Transverse colon (tissue), 4 donors: ENCODE results near the gene PRUNE1. TPM values are rescaled to one million over a fixed set of nuclear protein-coding genes. Genes with fewer than 3 reads are reported as not detected.

ENCODE experiments used
- DNase-seq: peaks from one replicate; pipeline ENCODE4 v3.0.0-alpha.2; 2019
- H3K27ac ChIP-seq, 4 donors: fragments of 200-600 bp; sonication (generic); 2 replicates each; pipeline ENCODE4 v1.5.1; 2016 to 2018; ENCODE audit warnings: inconsistent platforms in 4 of 4
- H3K27me3 ChIP-seq: fragments of 200-600 bp; sonication (generic); 2 replicates; pipeline ENCODE4 v1.5.1; 2017; ENCODE audit warnings: inconsistent platforms
- H3K36me3 ChIP-seq, 4 donors: fragments of 200-600 bp; sonication (generic); 2 replicates each; pipeline ENCODE4 v1.5.1; 2017 to 2019; ENCODE audit warnings: inconsistent platforms in 4 of 4
- H3K4me1 ChIP-seq, 4 donors: fragments of 200-600 bp; sonication (generic); 2 replicates each; pipeline ENCODE4 v1.5.1; 2017 to 2020; ENCODE audit warnings: inconsistent platforms in 4 of 4
- H3K4me3 ChIP-seq, 4 donors: fragments of 200-600 bp; sonication (generic); 1 replicate in 1 of 4; 2 replicates in 3 of 4; pipeline versions ENCODE4 v1.5.1 to v1.6.1; 2017 to 2019; ENCODE audit warnings: inconsistent platforms in 4 of 4
- H3K9me3 ChIP-seq, 2 donors: fragments of 200-600 bp; sonication (generic); 2 replicates each; pipeline ENCODE4 v1.5.1; 2017 to 2019; ENCODE audit warnings: inconsistent platforms in 2 of 2
- CTCF ChIP-seq, 5 experiments: fragments of 200-600 bp in 3 of 5; fragments of 450-650 bp in 2 of 5; sonication (generic) in 3 of 5; IDR thresholded peaks; 1 replicate in 2 of 5; 2 replicates in 3 of 5; pipeline ENCODE4 v1.5.1; 2016 to 2017; ENCODE audit warnings: antibody characterized with exemption in 5 of 5, inconsistent platforms in 3 of 5, mild to moderate bottlenecking in 2 of 5, moderate library complexity in 1 of 5
- EP300 ChIP-seq: sonication (generic); formaldehyde crosslinking; IDR thresholded peaks from one replicate; pipeline ENCODE4 v1.6.1; 2017; ENCODE audit warnings: antibody characterized with exemption, low read depth
- POLR2A ChIP-seq: fragments of 450-650 bp; IDR thresholded peaks from one replicate; pipeline ENCODE4 v1.6.1; 2016; ENCODE audit warnings: antibody characterized with exemption, mild to moderate bottlenecking, moderate library complexity
- POLR2AphosphoS5 ChIP-seq, 3 donors: sonication (generic); formaldehyde crosslinking; IDR thresholded peaks; one replicate each; pipeline ENCODE4 v1.6.1; 2016; ENCODE audit warnings: antibody characterized with exemption in 3 of 3
- WGBS, 2 donors: methylation state at CpG; one replicate each; pipeline ENCODE4 v1.1.5; 2018; ENCODE audit warnings: low coverage in 1 of 2; 5-methylcytosine and 5-hydroxymethylcytosine counted together
- in situ Hi-C, 4 donors: fragments of 200-750 bp; cut with MboI; loops; one replicate each; pipeline versions ENCODE4 v1.15.0 to v1.15.1; 2017; ENCODE audit warnings: low sequenced_read_pairs in 3 of 4, low pct_ligation_motif_present in 1 of 4, low pct_unique_long_range_greater_than_20kb in 1 of 4
- intact Hi-C: fragments of 100-400 bp; cut with DNase I; formaldehyde crosslinking; loops from one replicate; pipeline ENCODE4 v1.15.1; 2023; ENCODE audit warnings: low total_unique reads
- small RNA-seq, 4 donors: library from RNA; depleted of rRNA; stranded (forward); fragments of <200 nt; gene quantifications; one replicate each; pipeline ENCODE3, GENCODE V24; 2016
- total RNA-seq, 4 donors: library from RNA; depleted of rRNA; stranded (reverse); fragments of >200 nt; gene quantifications; one replicate each; pipeline ENCODE4 v1.1.0, GENCODE V29; 2016

The PRUNE1 gene
- total RNA-seq, 4 donors from 2014 or later: 9.0 to 80.4 (median 26.8) TPM

GRCh38 chr1:151070474-151071276, 62.4 kb downstream of the PRUNE1 start, which contains the start of gene GABPB2:
Gene GABPB2, plus strand, starts transcription at chr1:151070761. Its CDS starts 17,429 bp downstream, at chr1:151088190.
- no peaks in the 10 kb centered on the region for H3K36me3 ChIP-seq
- H3K27ac ChIP-seq: peak within 1 kb of the TSS; percentile 92 to 100 (median 98)
- intact Hi-C loops: loop anchor here (2.0 kb wide), 1 partner anchor 64 kb away; the partner anchor contains the start of gene MINDY1
- H3K4me3 ChIP-seq: peak within 1 kb of the TSS; percentile 71 to 95 (median 84)
- no peaks in the 10 kb centered on the region for H3K27me3 ChIP-seq
- no peaks in the 10 kb centered on the region for H3K9me3 ChIP-seq
- TF ChIP-seq POLR2AphosphoS5 (IDR thresholded peaks at IDR 0.05): peak; percentile 75 to 84 (median 84)
- TF ChIP-seq CTCF (IDR thresholded peaks at IDR 0.05): peak; percentile 89 to 95 (median 93)
- TF ChIP-seq POLR2A: peak; percentile 64
- TF ChIP-seq EP300: no peak
- in situ Hi-C loops: no loop called here
- WGBS, 2 donors: 0% methylated on average over 10 to 44 of the region's 50 CpGs
- peaks cover 2 to 16% (median 7%) of the 10 kb centered on the region in 4 donors for H3K4me1 ChIP-seq
- peak; percentile 92 for DNase-seq

GRCh38 chr1:151072224-151072623, 64.0 kb downstream of the PRUNE1 start:
- WGBS, 2 donors: 82 to 96% methylated on average over 4 to 13 of the region's 13 CpGs
- Histone ChIP-seq H3K27ac (peak overlapping the region in 3 of 4 donors; percentile 92 to 100 (median 99)), H3K9me3 (no peaks in the 10 kb centered on the region), H3K36me3 (no peaks in the 10 kb centered on the region), H3K4me3 (no peak overlapping the region), H3K27me3 (no peaks in the 10 kb centered on the region), H3K4me1 (peaks cover 2 to 16% (median 7%) of the 10 kb centered on the region in 4 donors)
- intact Hi-C loops: no loop called here
- in situ Hi-C loops: no loop called here
- no peak for TF ChIP-seq EP300
- no peak for TF ChIP-seq CTCF (IDR thresholded peaks at IDR 0.05)
- no peak for TF ChIP-seq POLR2A
- TF ChIP-seq POLR2AphosphoS5 (IDR thresholded peaks at IDR 0.05): no peak
- DNase-seq: no peak

Small RNA genes lying within 50 kb of the gene (small RNA-seq; reads per million reads assigned to genes)
- gene RNU6-884P: 0 reads per million in 4 donors

Other genes with a start within 250 kb of the PRUNE1 start
- gene CTSS, start 242.7 kb upstream of the PRUNE1 start, total RNA-seq: 100 to 1,000 TPM; 235 to 454 (median 330) TPM
- 10 to 100 TPM; 13.3 to 53.2 (median 35.8) TPM for gene CTSK, start 200.2 kb upstream of the PRUNE1 start, total RNA-seq
- 10 to 100 TPM; 47.9 to 64.6 (median 53.9) TPM for gene ARNT, start 131.8 kb upstream of the PRUNE1 start, total RNA-seq
- not detected for gene CTXND2, start 121.3 kb upstream of the PRUNE1 start, total RNA-seq
- 10 to 100 TPM; 19.5 to 59.7 (median 39.2) TPM for gene SETDB1, start 82.1 kb upstream of the PRUNE1 start, total RNA-seq
- gene CERS2, start 33.6 kb upstream of the PRUNE1 start, total RNA-seq: 100 to 1,000 TPM in 2 of 4 donors, 10 to 100 TPM in 2; 35.2 to 142 (median 101) TPM
- gene ANXA9, start 26.2 kb upstream of the PRUNE1 start, total RNA-seq: under 1 TPM in 1 of 4 donors, not detected in 3; 0.32 TPM
- gene MINDY1, start 1.5 kb upstream of the PRUNE1 start, total RNA-seq: 10 to 100 TPM; 27.7 to 66.2 (median 54.8) TPM
- gene BNIPL, start 28.1 kb downstream of the PRUNE1 start, total RNA-seq: 1 to 10 TPM in 2 of 4 donors, under 1 TPM in 1, not detected in 1; 0.68 to 10.0 (median 2.5) TPM
- gene C1orf56, start 39.3 kb downstream of the PRUNE1 start, total RNA-seq: 1 to 10 TPM; 1.5 to 3.7 (median 2.8) TPM
- 10 to 100 TPM; 34.4 to 90.2 (median 57.5) TPM for gene CDC42SE1, start 51.2 kb downstream of the PRUNE1 start, total RNA-seq
- 1 to 10 TPM in 3 of 4 donors, not detected in 1; 1.2 to 3.2 (median 1.3) TPM for gene MLLT11, start 51.9 kb downstream of the PRUNE1 start, total RNA-seq
- 10 to 100 TPM in 3 of 4 donors, 1 to 10 TPM in 1; 9.6 to 19.8 (median 10.2) TPM for gene GABPB2, start 62.3 kb downstream of the PRUNE1 start, total RNA-seq
- gene SEMA6C, start 138.2 kb downstream of the PRUNE1 start, total RNA-seq: 10 to 100 TPM in 1 of 4 donors, 1 to 10 TPM in 3; 1.8 to 16.3 (median 2.9) TPM
- gene TNFAIP8L2, start 148.2 kb downstream of the PRUNE1 start, total RNA-seq: 1 to 10 TPM; 2.0 to 5.2 (median 4.2) TPM
- 10 to 100 TPM in 1 of 4 donors, 1 to 10 TPM in 3; 1.4 to 15.7 (median 7.3) TPM for gene LYSMD1, start 157.5 kb downstream of the PRUNE1 start, total RNA-seq
- 10 to 100 TPM in 3 of 4 donors, 1 to 10 TPM in 1; 9.0 to 35.4 (median 25.1) TPM for gene SCNM1, start 157.7 kb downstream of the PRUNE1 start, total RNA-seq
- not detected for gene TMOD4, start 167.5 kb downstream of the PRUNE1 start, total RNA-seq
- gene VPS72, start 181.7 kb downstream of the PRUNE1 start, total RNA-seq: 10 to 100 TPM in 3 of 4 donors, 1 to 10 TPM in 1; 4.9 to 26.6 (median 20.1) TPM
- gene PIP5K1A, start 190.1 kb downstream of the PRUNE1 start, total RNA-seq: 10 to 100 TPM; 46.7 to 78.2 (median 59.4) TPM
- gene PSMD4, start 246.3 kb downstream of the PRUNE1 start, total RNA-seq: 100 to 1,000 TPM in 1 of 4 donors, 10 to 100 TPM in 3; 41.9 to 111 (median 79.5) TPM